A549 (cell line): ENCODE measurements around the gene DSP.

Experiments used
- ESRRA ChIP-seq: fragments of 150-350 bp; IDR thresholded peaks from 2 replicates; pipeline ENCODE4 v1.6.1; 2014; ENCODE audit warnings: mild to moderate bottlenecking, low read length, borderline replicate concordance
- JUNB ChIP-seq: fragments of >200 bp; sonication (Bioruptor Twin); formaldehyde crosslinking; IDR thresholded peaks from 2 replicates; pipeline ENCODE4 v1.6.1; 2016
- KDM1A ChIP-seq: fragments of 200-600 bp; sonication (generic); IDR thresholded peaks from 2 replicates; pipeline ENCODE4 v1.6.1; 2016; ENCODE audit warnings: low read depth, mild to moderate bottlenecking
- TF ChIP-seq, protein P1 (sequence below): fragments of >200 bp; sonication (Bioruptor Twin); formaldehyde crosslinking; IDR thresholded peaks from 3 replicates; pipeline ENCODE4 v1.5.1; 2016

DNA sequence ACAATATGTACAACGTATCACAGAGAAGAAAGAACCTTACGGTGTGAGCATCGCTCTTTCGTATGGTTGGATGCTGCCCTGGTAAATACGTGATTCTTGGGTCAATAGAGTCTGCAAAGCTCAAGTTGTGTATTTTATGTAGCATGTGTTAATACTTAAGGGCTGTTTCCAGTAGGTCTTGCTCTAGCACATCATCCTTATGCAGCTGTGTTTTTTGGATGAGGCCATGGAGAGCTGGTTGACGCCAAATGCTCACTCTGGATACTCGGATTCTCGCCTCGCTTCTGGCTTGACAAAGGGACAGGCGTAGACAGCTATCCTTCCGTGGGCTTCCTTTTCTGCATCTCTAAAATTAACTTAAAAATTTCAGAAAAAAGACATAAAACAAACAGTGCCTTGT is 87.4 kb downstream of the DSP start:
- TF ChIP-seq, protein P1, sequence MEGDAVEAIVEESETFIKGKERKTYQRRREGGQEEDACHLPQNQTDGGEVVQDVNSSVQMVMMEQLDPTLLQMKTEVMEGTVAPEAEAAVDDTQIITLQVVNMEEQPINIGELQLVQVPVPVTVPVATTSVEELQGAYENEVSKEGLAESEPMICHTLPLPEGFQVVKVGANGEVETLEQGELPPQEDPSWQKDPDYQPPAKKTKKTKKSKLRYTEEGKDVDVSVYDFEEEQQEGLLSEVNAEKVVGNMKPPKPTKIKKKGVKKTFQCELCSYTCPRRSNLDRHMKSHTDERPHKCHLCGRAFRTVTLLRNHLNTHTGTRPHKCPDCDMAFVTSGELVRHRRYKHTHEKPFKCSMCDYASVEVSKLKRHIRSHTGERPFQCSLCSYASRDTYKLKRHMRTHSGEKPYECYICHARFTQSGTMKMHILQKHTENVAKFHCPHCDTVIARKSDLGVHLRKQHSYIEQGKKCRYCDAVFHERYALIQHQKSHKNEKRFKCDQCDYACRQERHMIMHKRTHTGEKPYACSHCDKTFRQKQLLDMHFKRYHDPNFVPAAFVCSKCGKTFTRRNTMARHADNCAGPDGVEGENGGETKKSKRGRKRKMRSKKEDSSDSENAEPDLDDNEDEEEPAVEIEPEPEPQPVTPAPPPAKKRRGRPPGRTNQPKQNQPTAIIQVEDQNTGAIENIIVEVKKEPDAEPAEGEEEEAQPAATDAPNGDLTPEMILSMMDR: no peak
- TF ChIP-seq JUNB (no peak), ESRRA (no peak), KDM1A (no peak)
